AG08395 (cell line): ENCODE measurements around the gene SMC4.

ENCODE experiments used
- DNase-seq: peaks from one replicate; pipeline ENCODE4 v3.0.0; 2012; ENCODE audit warnings: mixed read lengths, low spot score

The SMC4 gene

DNA sequence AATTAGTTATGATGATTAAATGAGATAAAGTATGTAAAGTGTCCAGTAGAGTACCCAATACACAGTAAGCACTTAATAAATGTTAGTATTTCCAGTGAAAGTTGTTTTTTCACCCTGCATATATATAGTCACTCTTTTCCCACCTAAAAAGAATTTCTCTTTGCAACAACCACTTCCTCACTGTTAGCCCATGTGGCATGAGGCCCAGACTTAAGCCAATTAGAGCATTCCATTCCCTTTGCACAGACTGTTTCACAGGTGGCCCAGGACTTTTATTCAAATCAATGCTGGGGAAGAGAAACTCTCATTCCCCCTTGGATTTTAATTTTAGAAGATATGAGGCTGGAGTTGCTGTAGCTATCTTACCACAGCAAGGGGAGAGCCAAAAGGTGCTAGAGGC lies 4.2 kb upstream of the SMC4 start:
- DNase-seq = peak; percentile 68

- no peak for DNase-seq
Measured at GRCh38 chr3:160398820-160399124, 678 bp upstream of the SMC4 start.

DNA sequence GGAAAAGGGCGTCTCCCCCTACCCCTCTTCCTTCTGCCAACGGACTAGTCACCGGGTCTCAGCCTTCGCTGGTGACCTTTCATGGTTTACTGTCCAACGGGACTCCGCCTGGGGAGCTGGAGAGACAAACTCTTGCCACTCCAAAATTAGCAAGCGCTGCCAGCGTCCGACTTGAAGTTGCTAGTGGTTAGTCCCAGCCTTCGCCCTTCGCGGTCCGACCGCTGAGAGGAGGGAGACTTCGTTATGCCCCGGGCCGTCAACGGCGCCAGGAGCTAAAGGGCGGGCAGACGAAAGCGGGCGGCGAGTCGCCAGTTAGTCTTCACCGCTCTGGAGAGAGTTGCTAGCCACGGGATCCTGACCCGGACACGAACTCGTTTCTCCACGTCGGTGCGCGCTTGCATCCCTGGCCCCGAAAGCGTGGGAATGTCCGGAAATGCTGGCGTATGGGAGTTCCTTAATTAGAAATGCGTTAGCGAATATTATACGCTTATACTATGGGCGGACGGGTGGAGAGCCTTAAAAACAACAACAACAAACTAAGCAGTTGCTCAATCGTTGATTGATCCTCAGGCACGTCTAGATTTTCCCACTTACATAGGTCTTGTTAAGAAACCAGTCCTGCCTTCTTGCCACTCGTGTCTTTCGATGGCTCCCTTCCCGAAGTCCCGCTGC lies 716 bp downstream of the SMC4 start:
- peak; percentile 9 for DNase-seq

GRCh38 chr3:160400702-160401150 lies 1.3 kb downstream of the SMC4 start:
- DNase-seq = no peak

- DNase-seq = no peak
Measured at GRCh38 chr3:160401291-160402095, 2.0 kb downstream of the SMC4 start.

- DNase-seq = no peak
Measured at GRCh38 chr3:160402221-160403027, 3.0 kb downstream of the SMC4 start.

GRCh38 chr3:160403028-160403545 lies 3.6 kb downstream of the SMC4 start:
- no peak for DNase-seq

DNA sequence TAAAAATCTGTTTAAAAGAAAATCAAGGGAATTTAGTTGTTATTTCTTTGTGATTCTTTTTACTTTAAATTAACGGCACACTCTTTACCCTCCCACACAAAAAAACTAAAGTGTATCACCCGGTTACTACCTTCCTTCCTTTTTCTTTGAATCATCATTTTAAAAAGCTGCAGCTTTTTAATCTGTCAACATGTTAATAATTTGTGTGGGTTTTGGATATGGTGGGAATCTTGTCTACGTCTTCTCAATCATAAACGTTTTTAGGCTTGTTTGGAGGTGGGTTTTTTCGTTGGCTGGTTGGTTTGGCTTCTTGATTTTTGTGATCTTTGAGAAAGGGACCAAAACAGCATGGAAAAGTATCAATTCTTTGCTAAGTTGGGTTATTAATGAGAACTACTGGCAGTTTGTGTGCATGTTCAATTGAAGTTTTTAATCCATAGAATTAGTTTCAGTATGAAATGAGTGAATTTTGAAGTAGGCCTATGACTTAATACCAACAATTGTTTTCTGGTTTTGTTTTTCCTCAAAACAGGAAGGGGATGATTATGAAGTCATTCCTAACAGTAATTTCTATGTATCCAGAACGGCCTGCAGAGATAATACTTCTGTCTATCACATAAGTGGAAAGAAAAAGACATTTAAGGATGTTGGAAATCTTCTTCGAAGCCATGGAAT lies 4.5 kb downstream of the SMC4 start:
- DNase-seq = no peak

- no peak for DNase-seq
Measured at GRCh38 chr3:160409812-160410610, 10.6 kb downstream of the SMC4 start.

DNA sequence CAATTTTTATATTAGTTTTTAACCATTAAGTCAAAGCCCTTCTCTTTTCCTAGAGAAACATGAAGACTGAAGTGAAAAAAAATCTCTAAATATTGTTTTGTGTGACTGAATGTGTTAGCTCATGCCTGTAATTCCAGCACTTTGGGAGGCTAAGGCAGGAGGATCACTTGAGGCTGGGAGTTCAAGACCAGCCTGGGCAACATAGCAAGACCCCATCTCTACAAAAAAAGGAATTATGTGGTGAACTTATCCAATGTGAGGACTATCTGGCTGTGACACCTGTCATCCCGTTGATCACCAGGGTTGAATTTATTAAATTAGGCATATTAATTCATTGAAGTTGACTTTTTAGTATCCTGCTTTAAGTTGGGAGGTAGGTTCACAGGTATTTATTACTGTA lies 13.0 kb downstream of the SMC4 start:
- no peak for DNase-seq

DNA sequence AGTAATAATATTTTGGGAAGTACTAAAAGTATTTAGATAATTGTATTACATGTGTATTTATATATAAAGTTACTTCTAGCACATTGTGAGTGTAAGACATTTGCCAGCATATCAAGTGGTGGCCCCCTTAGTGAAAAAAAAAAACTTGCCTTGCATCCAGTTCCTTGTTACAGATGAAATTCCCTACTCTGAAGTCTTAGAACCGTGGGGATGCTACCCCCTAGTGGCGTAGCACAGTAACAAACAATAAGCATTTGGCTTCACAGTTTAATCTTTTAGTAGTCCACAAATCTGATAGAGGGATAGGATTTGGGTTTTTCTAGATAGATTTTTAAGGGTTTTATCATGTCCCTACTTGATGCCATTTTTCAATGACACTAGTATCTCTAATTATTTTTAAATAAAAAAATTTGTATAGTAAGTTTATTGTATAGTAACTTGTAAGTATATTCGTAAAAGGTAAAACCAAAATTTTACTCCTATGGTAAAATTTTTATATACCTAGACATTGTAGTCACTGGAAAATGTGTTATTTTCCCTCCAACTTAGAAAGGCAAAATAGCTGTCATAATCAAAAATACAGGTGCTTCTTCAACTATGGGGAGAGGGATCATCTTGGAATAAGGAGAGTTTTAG lies 14.3 kb downstream of the SMC4 start:
- DNase-seq = peak; percentile 75

GRCh38 chr3:160417311-160417710 lies 17.9 kb downstream of the SMC4 start:
- no peak for DNase-seq

DNA sequence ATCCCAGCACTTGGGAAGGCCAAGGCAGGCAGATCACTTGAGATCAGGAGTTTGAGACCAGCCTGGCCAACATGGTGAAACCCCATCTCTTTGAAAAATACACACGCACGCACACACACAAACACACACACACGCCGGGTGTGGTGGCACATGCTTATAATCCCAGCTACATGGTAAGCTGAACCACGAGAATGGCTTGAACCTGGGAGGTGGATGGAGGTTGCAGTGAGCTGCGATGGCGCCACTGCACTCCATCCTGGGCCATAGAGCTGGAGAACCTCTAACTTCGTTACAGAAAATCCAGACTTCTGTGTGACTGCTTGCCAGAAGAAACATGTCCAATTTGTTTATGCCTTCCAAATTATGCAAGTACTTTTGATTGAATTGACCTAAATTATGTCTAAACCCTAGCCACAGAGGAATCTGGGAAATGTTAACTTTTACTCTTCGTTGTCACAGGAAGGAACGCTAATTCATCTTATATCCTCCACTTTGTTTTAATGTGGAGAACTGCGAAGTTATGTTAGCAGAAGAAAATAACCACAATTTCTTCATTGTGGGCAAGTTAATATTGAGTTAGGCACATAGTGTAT lies 28.5 kb downstream of the SMC4 start:
- no peak for DNase-seq

DNA sequence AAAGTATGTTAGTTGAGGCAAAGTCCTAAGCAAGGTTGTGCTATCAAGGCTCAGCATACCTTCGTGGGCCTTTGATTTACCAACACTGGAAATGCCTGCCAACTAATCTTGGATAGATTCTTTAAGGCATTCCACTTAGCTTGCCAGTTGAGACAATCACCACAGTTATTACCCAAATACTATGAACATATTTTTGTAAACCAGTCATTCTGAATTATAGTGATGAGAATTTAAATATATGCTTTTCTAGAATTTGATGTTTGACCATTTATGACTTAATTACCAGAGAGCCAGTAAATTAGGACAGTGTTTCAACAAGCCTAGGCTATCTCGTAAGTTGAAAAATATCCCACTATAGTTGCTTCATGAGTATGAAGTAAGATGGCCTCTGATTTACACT lies 34.6 kb downstream of the SMC4 start:
- DNase-seq = peak; percentile 62

- DNase-seq = no peak
Measured at GRCh38 chr3:160435095-160435494, 35.6 kb downstream of the SMC4 start.

DNA sequence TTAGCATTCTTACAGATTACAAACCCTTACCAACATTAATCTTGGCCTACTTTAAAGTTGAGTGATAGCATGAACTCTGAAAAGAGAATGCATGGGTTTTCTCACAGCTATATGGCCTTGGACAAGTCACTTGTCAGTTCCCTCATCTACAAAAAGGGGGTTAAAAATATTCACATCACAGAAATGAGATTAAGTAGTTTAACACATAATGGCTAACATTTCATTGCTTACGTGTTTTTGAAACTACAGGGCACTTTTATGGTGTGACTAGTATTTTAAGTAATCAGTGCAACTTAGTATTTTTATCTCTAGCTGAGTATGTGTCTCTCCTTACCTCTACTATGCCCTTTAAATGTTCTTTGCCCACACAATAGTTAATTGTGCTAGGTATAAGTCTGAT lies 36.3 kb downstream of the SMC4 start:
- DNase-seq = no peak

- no peak for DNase-seq
Measured at GRCh38 chr3:160437083-160437455, 37.6 kb downstream of the SMC4 start.

DNA sequence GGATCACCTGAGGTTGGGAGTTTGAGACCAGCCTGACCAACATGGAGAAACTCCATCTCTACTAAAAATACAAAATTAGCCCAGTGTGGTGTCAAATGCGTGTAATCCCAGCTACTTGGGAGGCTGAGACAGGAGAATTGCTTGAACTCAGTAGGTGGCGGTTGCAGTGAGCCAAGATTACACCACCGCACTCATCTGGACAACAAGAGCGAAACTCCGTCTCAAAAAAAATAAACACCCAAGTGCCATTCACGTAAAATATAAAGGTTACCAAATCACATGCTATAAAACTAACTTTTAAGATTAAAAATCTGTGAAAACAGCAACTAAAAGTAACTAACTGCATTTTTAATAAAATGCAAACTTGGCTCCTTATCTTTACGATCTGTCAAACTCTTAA lies 41.2 kb downstream of the SMC4 start:
- DNase-seq = no peak

DNA sequence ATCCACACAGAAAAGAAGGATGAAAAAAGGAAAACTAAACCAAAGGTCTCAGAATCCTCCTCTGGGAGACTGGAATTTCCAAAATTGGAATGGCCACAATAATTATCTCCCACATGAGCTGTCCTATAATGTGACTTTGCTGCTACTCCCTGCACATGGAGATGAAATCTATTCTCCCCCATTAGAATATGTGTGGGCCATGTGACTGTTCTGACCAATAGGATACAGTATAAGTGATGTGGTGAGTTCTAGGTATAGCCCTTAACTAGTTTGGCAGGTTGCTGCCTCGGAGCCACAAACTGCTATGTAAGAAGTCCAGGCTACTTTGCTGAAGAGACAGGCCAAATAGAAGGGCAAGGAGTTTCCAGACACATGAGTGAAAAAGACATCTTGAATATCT lies 45.0 kb downstream of the SMC4 start:
- no peak for DNase-seq

GRCh38 chr3:160445854-160446253 lies 46.4 kb downstream of the SMC4 start:
- DNase-seq = no peak
